PC-3 (cell line): ENCODE results near the gene CALM1. TPM values are rescaled to one million over a fixed set of nuclear protein-coding genes. Genes with fewer than 3 reads are reported as not detected.

Source experiments
- ATAC-seq: fragments of 200-7000 bp; cut with Tn5 transposase; 2 replicates; pipeline ENCODE4 v1.9.1; 2020; ENCODE audit warnings: mild to moderate bottlenecking, moderate library complexity
- BruUV-seq: library from RNA; stranded (reverse); fragments of 400-500 nt; replicated peaks from 2 replicates; lab custom pipeline; 2021; lab: Mats Ljungman, UMichigan
- CTCF ChIA-PET: fragments of 300-600 bp; sonication (Branson Sonifier 250); formaldehyde crosslinking; loops from one replicate; lab custom pipeline; 2022; ENCODE audit warnings: antibody characterized with exemption; lab: Charles Lee
- POLR2A ChIA-PET: fragments of 300-600 bp; sonication (Branson Sonifier 250); formaldehyde crosslinking; loops from one replicate; lab custom pipeline; 2022; ENCODE audit warnings: antibody characterized with exemption; ENCODE audit not compliant: unreplicated experiment; lab: Charles Lee
- DNase-seq: peaks from one replicate; pipeline ENCODE4 v3.0.0-alpha.2; 2015
- H2AFZ ChIP-seq: fragments of 300-600 bp; sonication (generic); 2 replicates; pipeline ENCODE4 v1.6.0; 2016; ENCODE audit warnings: antibody characterized with exemption, low read length
- H3F3A ChIP-seq: fragments of 300-600 bp; sonication (generic); one replicate; pipeline ENCODE4 v1.6.0; 2017; ENCODE audit warnings: antibody characterized with exemption, low read length, control low read depth, mild to moderate bottlenecking; ENCODE audit not compliant: unreplicated experiment
- H3K27ac ChIP-seq: fragments of 300-600 bp; sonication (generic); 2 replicates; pipeline ENCODE4 v1.5.1; 2016; ENCODE audit warnings: mild to moderate bottlenecking, low read length
- H3K27me3 ChIP-seq: fragments of 300-600 bp; sonication (generic); 2 replicates; pipeline ENCODE4 v1.6.1; 2016; ENCODE audit warnings: low read length, mixed read lengths
- H3K36me3 ChIP-seq: fragments of 300-600 bp; sonication (generic); 2 replicates; pipeline ENCODE4 v1.6.1; 2016; ENCODE audit warnings: low read depth, mixed run types, low read length, mixed read lengths
- H3K4me1 ChIP-seq: fragments of 300-600 bp; sonication (generic); 2 replicates; pipeline ENCODE4 v1.5.1; 2016; ENCODE audit warnings: low read length; ENCODE audit not compliant: insufficient read depth
- H3K4me2 ChIP-seq: fragments of 300-600 bp; sonication (generic); 2 replicates; pipeline ENCODE4 v1.6.0; 2016; ENCODE audit warnings: low read length
- H3K4me3 ChIP-seq: fragments of 300-600 bp; sonication (generic); 2 replicates; pipeline ENCODE4 v1.5.1; 2016; ENCODE audit warnings: mild to moderate bottlenecking, low read length, mixed read lengths
- H3K79me2 ChIP-seq: fragments of 300-600 bp; sonication (generic); 2 replicates; pipeline ENCODE4 v1.6.1; 2017; ENCODE audit warnings: low read length, mixed read lengths
- H3K9ac ChIP-seq: fragments of 300-600 bp; sonication (generic); 2 replicates; pipeline ENCODE4 v1.6.0; 2016; ENCODE audit warnings: mild to moderate bottlenecking, low read length
- H3K9me2 ChIP-seq: fragments of 300-600 bp; sonication (generic); replicated peaks from 2 replicates; pipeline ENCODE4 v1.6.1; 2016; ENCODE audit warnings: mixed run types, low read length, mixed read lengths
- H3K9me3 ChIP-seq: fragments of 300-600 bp; sonication (generic); 2 replicates; pipeline ENCODE4 v1.6.1; 2016; ENCODE audit warnings: low read length, mixed read lengths
- H4K20me1 ChIP-seq: fragments of 300-600 bp; sonication (generic); 2 replicates; pipeline ENCODE4 v1.6.1; 2016; ENCODE audit warnings: low read length, mixed read lengths
- EZH2 ChIP-seq: fragments of 300-600 bp; sonication (generic); IDR thresholded peaks from one replicate; pipeline ENCODE4 v1.6.1; 2017; ENCODE audit warnings: antibody characterized with exemption, mild to moderate bottlenecking, low read length; ENCODE audit not compliant: unreplicated experiment
- EZH2phosphoT487 ChIP-seq: fragments of 300-600 bp; sonication (generic); IDR thresholded peaks from 2 replicates; pipeline ENCODE4 v1.6.1; 2018; ENCODE audit warnings: mild to moderate bottlenecking, antibody characterized with exemption, low read length, borderline replicate concordance
- intact Hi-C: fragments of 100-400 bp; cut with micrococcal nuclease; formaldehyde crosslinking; loops from 2 replicates; pipeline ENCODE4 v1.9.0; 2023
- total RNA-seq: library from RNA; depleted of rRNA; stranded (reverse); fragments of >200 nt; gene quantifications from 2 replicates; pipeline ENCODE4 v1.2.3, GENCODE V29; 2014
- TF ChIP-seq, protein P1 (sequence below): fragments of 300-600 bp; sonication (generic); conservative IDR thresholded peaks from 2 replicates; pipeline ENCODE4 v1.5.1; 2017; ENCODE audit warnings: antibody characterized with exemption, low read depth, mild to moderate bottlenecking, low read length

CALM1 gene
- total RNA-seq, 1 experiment from 2014 or later, result 1,162 TPM

DNA sequence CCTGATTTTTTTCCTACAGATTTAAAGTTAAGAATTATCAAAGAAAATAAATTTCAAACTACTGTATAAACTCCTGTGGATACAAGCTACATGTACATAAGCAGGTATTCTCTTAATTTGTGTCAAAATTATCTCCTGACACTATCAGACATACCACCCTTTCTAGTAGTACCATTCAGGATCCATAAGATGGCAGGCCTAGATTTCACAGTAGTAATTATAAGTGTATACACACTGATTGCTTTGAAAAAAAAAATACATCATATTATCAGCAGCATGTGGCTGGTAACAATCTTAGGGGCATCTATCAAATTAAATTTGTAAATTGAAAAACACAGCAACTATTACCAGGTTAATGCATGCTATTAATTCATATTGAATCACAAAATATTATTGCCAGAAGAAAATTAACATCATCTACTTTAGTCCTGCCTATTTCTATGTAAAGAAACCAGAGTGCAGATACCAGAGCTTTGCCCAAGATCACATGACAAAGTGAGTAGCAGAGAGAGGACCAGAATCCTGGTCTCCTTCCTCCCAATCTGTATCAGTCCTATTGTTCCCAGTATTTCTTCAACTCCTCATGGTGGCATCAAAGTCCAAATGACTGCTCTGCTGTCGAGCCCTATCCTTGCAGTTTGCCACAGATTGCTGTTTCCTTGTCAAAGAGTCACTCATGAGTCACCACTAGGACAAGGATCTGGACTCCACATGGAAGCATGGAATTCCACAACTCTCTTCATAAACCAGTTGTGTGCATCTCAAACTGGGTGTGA, 27.7 kb upstream of the CALM1 start:
- no peaks in the 10 kb centered on the region for H3K9me2 ChIP-seq
- no peak overlapping the region for H3K9ac ChIP-seq
- H3K27me3 ChIP-seq, result no peaks in the 10 kb centered on the region
- no TSS peak for BruUV-seq
- no peaks in the 10 kb centered on the region for H3K36me3 ChIP-seq
- H3K4me3 ChIP-seq, result no peak overlapping the region
- no peaks in the 10 kb centered on the region for H3K79me2 ChIP-seq
- no peak overlapping the region for H3K4me2 ChIP-seq
- ChIA-PET POLR2A (no interaction called here), CTCF (no interaction called here)
- H4K20me1 ChIP-seq, result no peaks in the 10 kb centered on the region
- H3K4me1 ChIP-seq, result peaks cover 6% of the 10 kb centered on the region
- intact Hi-C loops, result loop anchor here (1.0 to 5.0 kb wide), 4 partner anchors 13 to 328 kb away; no protein-coding TSS in a partner anchor
- H3F3A ChIP-seq, result no peaks in the 10 kb centered on the region
- peak; percentile 95 for ATAC-seq
- no peak for TF ChIP-seq EZH2phosphoT487
- TF ChIP-seq, protein P1, sequence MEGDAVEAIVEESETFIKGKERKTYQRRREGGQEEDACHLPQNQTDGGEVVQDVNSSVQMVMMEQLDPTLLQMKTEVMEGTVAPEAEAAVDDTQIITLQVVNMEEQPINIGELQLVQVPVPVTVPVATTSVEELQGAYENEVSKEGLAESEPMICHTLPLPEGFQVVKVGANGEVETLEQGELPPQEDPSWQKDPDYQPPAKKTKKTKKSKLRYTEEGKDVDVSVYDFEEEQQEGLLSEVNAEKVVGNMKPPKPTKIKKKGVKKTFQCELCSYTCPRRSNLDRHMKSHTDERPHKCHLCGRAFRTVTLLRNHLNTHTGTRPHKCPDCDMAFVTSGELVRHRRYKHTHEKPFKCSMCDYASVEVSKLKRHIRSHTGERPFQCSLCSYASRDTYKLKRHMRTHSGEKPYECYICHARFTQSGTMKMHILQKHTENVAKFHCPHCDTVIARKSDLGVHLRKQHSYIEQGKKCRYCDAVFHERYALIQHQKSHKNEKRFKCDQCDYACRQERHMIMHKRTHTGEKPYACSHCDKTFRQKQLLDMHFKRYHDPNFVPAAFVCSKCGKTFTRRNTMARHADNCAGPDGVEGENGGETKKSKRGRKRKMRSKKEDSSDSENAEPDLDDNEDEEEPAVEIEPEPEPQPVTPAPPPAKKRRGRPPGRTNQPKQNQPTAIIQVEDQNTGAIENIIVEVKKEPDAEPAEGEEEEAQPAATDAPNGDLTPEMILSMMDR, result peak; percentile 46
- H2AFZ ChIP-seq, result peak overlapping the region; percentile 16; the same call in 1 of the 2 replicates
- no peak overlapping the region for H3K27ac ChIP-seq
- no peaks in the 10 kb centered on the region for H3K9me3 ChIP-seq
- peak; percentile 66 for DNase-seq

DNA sequence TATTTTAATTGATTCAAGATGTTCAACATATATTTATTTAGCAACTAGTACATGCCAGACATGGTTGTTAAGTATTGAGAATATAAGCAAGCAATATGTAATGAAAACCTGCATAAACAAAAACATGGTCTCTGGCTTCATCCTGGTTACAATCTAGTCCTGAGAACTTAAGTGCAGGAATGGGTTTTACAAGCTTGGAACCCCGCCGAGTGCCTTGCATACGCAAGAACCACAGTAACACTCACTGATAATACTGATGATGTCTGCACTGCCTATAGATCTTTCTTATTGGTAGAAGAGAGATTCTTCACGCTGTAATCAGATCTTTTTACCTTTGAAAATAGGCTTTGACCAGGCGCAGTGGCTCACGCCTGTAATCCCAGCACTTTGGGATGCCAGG, 22.9 kb upstream of the CALM1 start:
- H3K4me1 ChIP-seq, result peaks cover 6% of the 10 kb centered on the region
- no peak for TF ChIP-seq EZH2
- no peak for TF ChIP-seq EZH2phosphoT487
- TF ChIP-seq, protein P1, result no peak
- no peak overlapping the region for H3K4me2 ChIP-seq
- no peaks in the 10 kb centered on the region for H3F3A ChIP-seq
- no peak overlapping the region for H3K9ac ChIP-seq
- H3K27ac ChIP-seq, result no peak overlapping the region
- no peak for ATAC-seq
- no peak overlapping the region for H2AFZ ChIP-seq
- H3K36me3 ChIP-seq, result no peaks in the 10 kb centered on the region
- no peaks in the 10 kb centered on the region for H4K20me1 ChIP-seq
- H3K79me2 ChIP-seq, result no peaks in the 10 kb centered on the region
- H3K27me3 ChIP-seq, result no peaks in the 10 kb centered on the region
- DNase-seq, result peak; percentile 67
- H3K9me2 ChIP-seq, result no peaks in the 10 kb centered on the region
- intact Hi-C loops, result no loop called here
- no peak overlapping the region for H3K4me3 ChIP-seq
- H3K9me3 ChIP-seq, result no peaks in the 10 kb centered on the region
- ChIA-PET POLR2A (no interaction called here), CTCF (no interaction called here)
- BruUV-seq, result no TSS peak

DNA sequence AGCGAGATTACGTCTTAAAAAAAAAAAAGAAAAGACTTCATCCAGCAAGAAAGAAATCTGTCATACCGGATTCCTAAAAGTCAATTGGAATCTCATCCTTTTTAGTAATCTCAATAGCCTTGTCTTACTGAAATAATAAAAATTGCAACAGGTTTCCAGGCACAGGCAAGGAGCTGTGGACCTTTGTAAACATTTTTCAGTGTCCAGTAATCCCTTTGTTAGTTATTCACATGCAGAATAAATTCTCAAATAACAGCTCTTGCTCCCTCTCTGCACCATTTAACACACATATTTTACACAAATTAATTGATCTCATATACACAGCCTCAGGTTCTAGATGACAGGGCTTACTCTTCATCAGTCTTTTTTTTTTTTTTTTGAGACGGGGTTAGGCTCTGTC, 22.0 kb upstream of the CALM1 start:
- H3K4me1 ChIP-seq, result no peaks in the 10 kb centered on the region
- H3K9me2 ChIP-seq, result no peaks in the 10 kb centered on the region
- H3K4me3 ChIP-seq, result no peak overlapping the region
- ChIA-PET POLR2A (interaction anchor here (0.6 kb wide), 1 partner anchor 62 kb away, joined by 3 read pairs; no protein-coding TSS in a partner anchor), CTCF (no interaction called here)
- H3K9ac ChIP-seq, result no peak overlapping the region
- no peaks in the 10 kb centered on the region for H3F3A ChIP-seq
- DNase-seq, result no peak
- H3K4me2 ChIP-seq, result no peak overlapping the region
- no peaks in the 10 kb centered on the region for H3K79me2 ChIP-seq
- TF ChIP-seq EZH2 (no peak), EZH2phosphoT487 (no peak)
- TF ChIP-seq, protein P1, result no peak
- H3K27me3 ChIP-seq, result no peaks in the 10 kb centered on the region
- H4K20me1 ChIP-seq, result no peaks in the 10 kb centered on the region
- H2AFZ ChIP-seq, result no peak overlapping the region
- intact Hi-C loops, result no loop called here
- no TSS peak for BruUV-seq
- no peaks in the 10 kb centered on the region for H3K36me3 ChIP-seq
- ATAC-seq, result no peak
- no peak overlapping the region for H3K27ac ChIP-seq
- H3K9me3 ChIP-seq, result no peaks in the 10 kb centered on the region
